Activated T-helper 1 cell treated with anti-CD3 and anti-CD28 coated beads, Interleukin-2, amount 50 U/mL, for 16 hours (primary cell): ENCODE measurements around the gene PLA2G2D.

Experiments used
- DNase-seq, 2 donors: peaks; one replicate each; pipeline ENCODE4 v3.0.0-alpha.2; 2020; ENCODE audit warnings: low read depth in 1 of 2, low spot score in 1 of 2

Gene PLA2G2D

GRCh38 chr1:20115479-20115878 is 3.9 kb downstream of the PLA2G2D start:
- DNase-seq: no peak

GRCh38 chr1:20114021-20114648 is 5.2 kb downstream of the PLA2G2D start:
- no peak for DNase-seq

GRCh38 chr1:20112279-20113000 is 6.9 kb downstream of the PLA2G2D start:
- DNase-seq: no peak

- DNase-seq: no peak
Measured at GRCh38 chr1:20111452-20111851, 7.9 kb downstream of the PLA2G2D start.

- no peak for DNase-seq
Measured at GRCh38 chr1:20110679-20111078, 8.7 kb downstream of the PLA2G2D start.

- no peak for DNase-seq
Measured at GRCh38 chr1:20109223-20109856, 10.0 kb downstream of the PLA2G2D start.

- DNase-seq: no peak
Measured at GRCh38 chr1:20108366-20109123, 10.8 kb downstream of the PLA2G2D start.

GRCh38 chr1:20107796-20108195 is 11.5 kb downstream of the PLA2G2D start:
- no peak for DNase-seq

- DNase-seq: no peak
Measured at GRCh38 chr1:20107351-20107750, 12.0 kb downstream of the PLA2G2D start.

GRCh38 chr1:20105856-20106255 is 13.5 kb downstream of the PLA2G2D start:
- no peak for DNase-seq

- DNase-seq: no peak
Measured at GRCh38 chr1:20102875-20103274, 16.5 kb downstream of the PLA2G2D start.

GRCh38 chr1:20100632-20101355 is 18.5 kb downstream of the PLA2G2D start:
- no peak for DNase-seq

- DNase-seq: no peak
Measured at GRCh38 chr1:20099533-20099932, 19.8 kb downstream of the PLA2G2D start.

- DNase-seq: no peak
Measured at GRCh38 chr1:20096840-20097447, 22.4 kb downstream of the PLA2G2D start.

- DNase-seq: no peak
Measured at GRCh38 chr1:20095564-20096434, 23.5 kb downstream of the PLA2G2D start.

GRCh38 chr1:20093940-20094391 is 25.4 kb downstream of the PLA2G2D start:
- no peak for DNase-seq

- no peak for DNase-seq
Measured at GRCh38 chr1:20093303-20093702, 26.0 kb downstream of the PLA2G2D start.

GRCh38 chr1:20090641-20091040 is 28.7 kb downstream of the PLA2G2D start:
- no peak for DNase-seq

- DNase-seq: no peak
Measured at GRCh38 chr1:20090119-20090518, 29.2 kb downstream of the PLA2G2D start.
